ELF-1 (cell line): ENCODE data around the gene SMARCC2.
A peak's percentile ranks its signal among the peaks of the same experiment; 100 is the strongest.

Experiments used
- DNase-seq: peaks from one replicate; pipeline ENCODE4 v3.0.0-alpha.2; 2016; ENCODE audit warnings: low read depth, low spot score

Gene SMARCC2

DNA sequence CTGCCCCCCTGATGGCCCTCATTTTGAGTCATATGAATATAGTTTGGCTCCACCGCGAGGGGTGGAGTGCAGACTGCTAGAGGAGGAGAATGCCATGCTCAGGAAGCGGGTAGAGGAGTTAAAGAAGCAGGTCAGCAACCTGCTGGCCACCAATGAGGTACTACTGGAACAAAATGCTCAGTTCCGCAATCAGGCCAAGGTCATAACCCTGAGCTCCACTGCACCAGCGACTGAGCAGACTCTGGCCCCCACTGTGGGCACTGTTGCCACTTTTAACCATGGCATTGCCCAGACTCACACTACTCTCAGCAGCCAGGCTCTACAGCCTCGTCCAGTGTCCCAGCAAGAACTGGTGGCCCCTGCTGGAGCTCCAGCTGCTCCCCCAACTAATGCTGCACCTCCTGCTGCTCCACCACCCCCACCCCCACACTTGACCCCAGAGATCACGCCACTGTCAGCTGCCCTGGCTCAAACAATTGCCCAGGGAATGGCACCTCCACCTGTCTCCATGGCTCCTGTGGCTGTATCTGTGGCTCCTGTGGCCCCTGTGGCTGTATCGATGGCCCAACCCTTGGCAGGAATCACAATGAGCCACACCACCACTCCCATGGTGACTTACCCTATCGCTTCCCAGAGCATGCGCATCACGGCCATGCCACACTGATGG lies 67.9 kb downstream of the SMARCC2 start:
- no peak for DNase-seq

DNA sequence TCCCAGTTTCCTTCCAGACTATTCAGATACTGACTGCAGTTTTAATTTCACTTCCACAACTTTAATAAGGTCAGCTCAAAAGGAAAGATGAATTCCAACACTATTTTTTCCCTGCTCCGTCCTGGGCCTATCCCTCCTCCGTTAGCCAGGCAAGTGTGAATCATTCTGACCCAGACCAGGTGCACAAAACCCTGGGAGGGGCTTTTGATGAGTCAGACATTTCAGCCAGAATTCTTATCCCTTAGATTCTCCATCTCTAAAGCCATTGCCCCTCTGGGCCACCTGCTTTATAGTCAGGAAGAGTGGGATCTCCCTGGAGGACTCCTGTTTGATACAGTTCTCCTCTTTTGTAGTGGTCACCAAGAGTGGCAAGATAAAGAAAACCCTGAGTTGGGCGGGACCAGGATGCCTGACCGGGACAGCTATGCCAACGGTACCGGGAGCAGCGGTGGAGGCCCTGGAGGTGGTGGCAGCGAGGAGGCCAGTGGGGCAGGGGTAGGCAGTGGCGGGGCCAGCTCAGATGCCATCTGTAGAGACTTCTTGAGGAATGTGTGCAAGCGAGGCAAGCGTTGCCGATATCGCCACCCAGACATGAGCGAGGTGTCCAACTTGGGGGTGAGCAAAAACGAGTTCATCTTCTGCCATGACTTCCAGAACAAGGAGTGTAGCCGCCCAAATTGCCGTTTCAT lies 69.0 kb downstream of the SMARCC2 start:
- no peak for DNase-seq

DNA sequence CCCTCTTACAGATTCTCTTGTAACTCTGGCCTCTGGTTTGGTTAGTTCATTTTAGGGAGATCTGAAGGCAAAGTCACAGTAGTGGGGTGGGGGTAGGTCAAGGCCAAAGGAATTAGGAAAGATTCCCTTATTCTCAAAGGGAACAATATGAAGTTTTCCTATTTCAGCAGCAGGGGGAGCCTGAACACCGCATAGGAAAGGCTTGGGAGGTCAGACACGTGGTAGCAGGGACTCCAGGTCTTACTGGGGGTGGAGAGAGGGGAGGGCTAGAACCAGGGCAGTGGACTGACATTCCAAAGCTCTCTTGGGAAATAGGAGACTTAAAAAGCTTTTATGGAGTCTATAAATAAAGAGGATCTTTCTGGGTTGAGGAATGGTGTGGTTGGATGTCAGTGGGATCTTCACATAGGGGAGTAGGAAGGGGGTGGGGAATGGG lies 69.9 kb downstream of the SMARCC2 start:
- peak; percentile 88 for DNase-seq

DNA sequence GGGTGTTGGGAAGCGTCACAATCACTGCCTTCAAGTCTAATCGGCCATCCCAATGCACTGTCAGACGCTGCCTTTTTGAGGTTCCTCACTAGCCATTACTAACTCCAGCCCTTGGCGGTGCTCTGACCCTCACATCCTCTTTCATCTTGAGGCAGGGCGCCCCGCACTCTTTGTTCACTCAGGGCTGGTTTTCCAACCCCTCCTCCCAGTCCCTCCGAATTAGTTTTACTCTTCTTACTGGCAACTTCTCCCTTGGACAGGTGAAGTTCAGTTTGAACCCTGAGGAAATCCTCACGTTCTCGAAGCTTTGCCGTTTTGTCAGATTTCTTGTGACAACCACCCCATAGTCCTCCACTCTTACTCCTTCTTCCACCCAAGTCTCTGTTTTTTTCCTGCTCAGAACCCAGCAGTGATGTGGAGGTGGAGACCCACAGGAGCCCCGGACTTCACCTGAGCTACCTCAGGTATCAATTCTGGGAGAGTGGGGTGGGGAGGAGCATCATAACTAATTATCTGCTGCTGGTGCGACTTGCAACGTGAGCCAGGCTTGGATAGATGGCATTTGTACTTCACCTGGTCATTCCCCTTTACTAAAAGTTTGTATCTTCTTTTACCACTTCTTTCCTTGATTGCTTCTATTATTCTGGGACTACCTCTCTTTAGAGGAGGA lies 70.5 kb downstream of the SMARCC2 start:
- DNase-seq: no peak

DNA sequence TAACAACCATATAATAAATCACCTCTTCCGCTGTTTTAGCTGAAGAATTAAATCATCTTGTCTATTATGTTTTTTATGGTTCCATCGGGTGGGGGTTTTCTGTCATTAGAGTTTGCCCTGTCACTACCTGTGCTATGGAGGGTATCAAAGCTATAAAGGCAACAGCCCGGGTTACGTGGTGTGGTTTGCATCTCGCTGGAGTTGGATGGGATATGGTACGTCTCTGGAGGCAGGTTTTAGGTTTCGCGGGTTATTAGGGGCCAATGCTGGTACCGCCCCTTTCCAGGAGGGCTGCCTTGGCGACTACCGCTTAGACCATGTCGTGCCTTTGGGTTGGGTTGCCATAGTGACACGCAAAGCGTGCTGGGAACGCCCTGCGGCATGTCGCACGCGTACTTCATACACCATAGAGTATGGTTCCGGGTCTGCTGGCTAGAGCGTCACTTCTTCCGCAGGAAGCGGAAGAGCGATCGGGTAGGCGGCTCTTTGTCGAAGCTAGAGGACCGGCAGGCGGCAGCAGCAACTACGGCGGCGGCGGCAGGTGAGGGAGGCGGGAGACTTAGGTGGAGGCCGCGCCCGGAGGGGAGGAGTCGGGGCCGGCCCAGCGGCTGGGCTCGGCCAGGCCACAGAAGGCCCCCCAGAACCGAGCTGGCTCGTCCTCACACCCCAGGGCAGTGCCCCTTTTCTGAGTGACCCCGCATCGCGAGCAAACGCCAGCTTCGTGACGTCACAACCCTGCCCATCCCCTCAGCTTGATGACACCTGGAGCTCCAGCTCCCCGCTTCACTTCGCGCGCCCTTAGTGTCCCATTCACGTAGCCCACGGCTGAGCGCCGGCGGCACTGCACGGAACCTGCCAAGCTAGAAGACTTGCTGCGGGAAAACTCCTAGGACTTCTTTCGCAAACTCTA lies 71.2 kb downstream of the SMARCC2 start, which contains the start of gene ZC3H10:
ZC3H10 (plus strand) TSS at position 489 of the 910 bp plus-strand sequence. CDS start 2,297 bp downstream, outside the sequence.
- peak; percentile 100 for DNase-seq

DNA sequence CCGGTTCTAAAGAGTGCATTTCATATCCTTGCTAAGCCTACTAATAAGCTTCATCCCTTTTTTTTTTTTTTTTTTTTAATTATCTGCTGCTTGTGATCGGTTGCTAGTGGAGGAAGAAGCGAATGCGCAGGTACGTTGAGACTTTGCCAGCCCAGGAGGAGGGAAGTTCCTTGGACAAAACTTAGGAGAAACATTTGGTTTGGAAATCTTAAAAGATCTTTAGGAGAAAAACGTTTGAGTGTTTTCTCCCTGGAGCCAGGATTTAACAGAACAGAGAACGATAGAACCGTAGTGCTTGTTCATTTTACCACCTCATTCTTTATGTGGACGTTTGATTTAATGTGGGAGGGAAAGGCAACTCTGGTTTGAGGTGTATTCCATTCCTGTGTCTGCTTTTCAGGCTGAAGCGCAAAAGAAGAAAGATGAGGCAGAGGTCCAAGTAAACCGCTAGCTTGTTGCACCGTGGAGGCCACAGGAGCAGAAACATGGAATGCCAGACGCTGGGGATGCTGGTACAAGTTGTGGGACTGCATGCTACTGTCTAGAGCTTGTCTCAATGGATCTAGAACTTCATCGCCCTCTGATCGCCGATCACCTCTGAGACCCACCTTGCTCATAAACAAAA lies 72.1 kb downstream of the SMARCC2 start:
- DNase-seq: peak; percentile 7

DNA sequence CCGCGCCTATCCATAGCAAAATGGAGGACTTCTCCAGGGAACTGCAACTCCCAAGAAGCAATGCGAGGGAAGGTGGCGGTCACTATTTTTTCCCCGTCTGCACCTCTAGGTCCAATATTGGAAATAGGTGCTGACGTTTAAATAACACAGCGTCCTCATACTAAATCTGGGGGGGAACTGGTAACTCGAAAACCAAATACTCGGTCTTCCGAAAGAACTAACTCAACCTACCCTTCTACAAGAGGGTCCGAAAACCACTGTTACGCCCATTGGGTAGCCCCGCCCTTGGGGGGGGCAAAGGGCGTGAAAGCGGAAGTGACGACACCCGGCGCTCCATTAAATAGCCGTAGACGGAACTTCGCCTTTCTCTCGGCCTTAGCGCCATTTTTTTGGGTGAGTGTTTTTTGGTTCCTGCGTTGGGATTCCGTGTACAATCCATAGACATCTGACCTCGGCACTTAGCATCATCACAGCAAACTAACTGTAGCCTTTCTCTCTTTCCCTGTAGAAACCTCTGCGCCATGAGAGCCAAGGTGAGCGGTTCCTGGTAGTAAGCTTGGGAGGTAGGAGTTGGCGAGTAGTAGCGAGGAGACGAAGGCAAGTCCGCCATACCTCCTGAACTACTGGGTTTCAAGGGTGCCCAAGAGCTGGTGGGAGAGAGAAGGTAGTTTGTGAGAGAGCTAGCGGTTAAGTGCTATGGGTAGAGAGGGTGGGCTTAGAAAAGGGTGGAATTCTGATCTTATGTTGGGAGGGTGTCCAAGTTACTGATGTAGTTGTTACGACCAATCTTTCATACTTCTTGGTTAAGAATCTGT lies 72.8 kb downstream of the SMARCC2 start, which contains the start of gene RPL41:
RPL41 (plus strand) TSS at position 367 of the 815 bp plus-strand sequence.
- DNase-seq: peak; percentile 98

DNA sequence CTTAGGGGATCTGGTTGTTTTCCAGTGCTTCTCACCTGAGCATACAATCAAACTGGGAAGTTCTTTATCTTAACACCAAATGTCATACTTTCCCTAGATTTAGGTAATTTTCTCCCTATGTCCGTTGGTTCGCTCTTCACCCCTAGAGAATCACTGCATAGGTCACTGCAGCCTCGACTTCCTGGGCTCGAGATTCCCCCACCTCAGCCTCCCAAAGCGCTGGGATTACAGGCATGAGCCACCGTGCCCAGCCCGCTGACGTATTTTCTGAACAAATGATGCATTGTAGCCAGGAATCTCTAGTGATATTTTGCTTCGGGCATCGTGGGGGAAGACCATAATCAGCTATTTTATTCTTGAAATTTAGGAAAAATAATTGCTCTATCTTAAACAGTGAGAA lies 74.0 kb downstream of the SMARCC2 start:
- DNase-seq: peak; percentile 62

DNA sequence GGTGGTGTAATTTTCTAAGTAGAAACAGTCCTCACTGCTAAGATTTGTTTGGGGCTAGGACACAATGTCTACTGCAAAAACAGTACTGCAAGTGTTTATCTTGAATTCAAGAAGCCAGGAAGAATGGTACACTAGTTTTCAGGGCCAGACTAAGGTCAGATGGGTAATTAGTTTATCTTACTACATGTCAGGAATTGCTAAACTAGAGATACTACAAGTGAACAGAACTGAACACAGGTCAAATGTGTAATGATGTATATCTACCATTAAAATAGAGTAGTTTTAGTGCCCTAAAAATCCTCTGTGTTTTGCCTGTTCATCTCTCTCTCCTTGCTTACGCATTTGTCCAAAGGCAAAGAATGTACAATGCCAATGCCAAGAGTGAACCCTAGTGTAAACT lies 75.2 kb downstream of the SMARCC2 start:
- DNase-seq: no peak
